ENCODE results near the gene EXD3. TPM values are rescaled to one million over a fixed set of nuclear protein-coding genes. Genes with fewer than 3 reads are reported as not detected.

EXD3 gene
- total and polyA plus RNA-seq, 2 of the 13 experiments (the other 11 are each of a cell fraction or from before 2014, with no cell fraction given) = 2.7 to 4.8 TPM

DNA sequence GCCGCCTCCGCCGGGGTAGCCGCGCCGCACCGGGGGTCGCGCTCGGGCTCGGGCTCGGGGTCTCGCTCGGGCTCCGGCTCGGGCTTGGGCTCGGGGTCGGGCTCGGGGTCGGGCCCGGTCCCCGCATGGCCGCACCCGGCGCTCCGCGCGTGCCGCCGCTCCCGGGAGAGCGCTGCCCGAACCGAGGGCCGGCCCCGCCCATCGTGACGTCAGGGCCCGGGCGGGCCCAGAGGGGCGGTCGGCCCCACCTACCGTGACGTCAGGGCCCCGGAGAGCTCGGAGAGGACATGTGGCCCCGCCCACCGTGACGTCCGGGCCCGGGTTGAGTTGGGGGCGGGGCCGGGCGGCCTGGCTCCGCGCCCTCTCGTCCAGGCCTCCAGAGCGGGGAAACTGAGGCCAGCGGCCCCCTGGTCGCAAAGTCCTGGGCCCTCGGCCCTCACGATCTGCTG is 36.2 kb upstream of the EXD3 start, which contains the start of gene NSMF (continued):
- TF ChIP-seq ATF7 (IDR thresholded peaks at IDR 0.05) (peak; percentile 59), ATF7 (CRISPR knock-in tag; IDR thresholded peaks at IDR 0.05) (no peak), PPARG (CRISPR knock-in tag; conservative IDR thresholded peaks at IDR 0.05) (no peak), ZNF460 (CRISPR knock-in tag; IDR thresholded peaks at IDR 0.05; ENCODE audit: borderline replicate concordance) (no peak), NKX3-1 (CRISPR knock-in tag; IDR thresholded peaks at IDR 0.05) (no peak), ZNF543 (CRISPR knock-in tag; IDR thresholded peaks at IDR 0.05) (no peak), ZNF605 (CRISPR knock-in tag; IDR thresholded peaks at IDR 0.05) (no peak), SNAI1 (CRISPR knock-in tag; IDR thresholded peaks at IDR 0.05; ENCODE audit: borderline replicate concordance) (no peak), MBNL3 (CRISPR knock-in tag; conservative IDR thresholded peaks at IDR 0.05) (no peak), ZBTB42 (CRISPR knock-in tag; IDR thresholded peaks at IDR 0.05) (no peak), KDM6A (CRISPR knock-in tag; IDR thresholded peaks at IDR 0.05; ENCODE audit: low read depth) (no peak), ZNF367 (CRISPR knock-in tag; IDR thresholded peaks at IDR 0.05; ENCODE audit: borderline replicate concordance) (no peak), ZNF749 (CRISPR knock-in tag; IDR thresholded peaks at IDR 0.05; ENCODE audit: borderline replicate concordance) (no peak), ZNF672 (CRISPR knock-in tag; IDR thresholded peaks at IDR 0.05) (no peak), ZNF777 (CRISPR knock-in tag; IDR thresholded peaks at IDR 0.05) (0 out of 2 replicates have a peak, but pooled peaks have one; percentile 19), FOXA1 (IDR thresholded peaks at IDR 0.05) (no peak), FOXA1 (CRISPR knock-in tag; IDR thresholded peaks at IDR 0.05) (no peak), ZNF296 (CRISPR knock-in tag; conservative IDR thresholded peaks at IDR 0.05) (no peak), ELF3 (CRISPR knock-in tag; IDR thresholded peaks at IDR 0.05) (no peak), TARDBP (CRISPR knock-in tag; IDR thresholded peaks at IDR 0.05) (no peak), KDM5A (IDR thresholded peaks at IDR 0.05; ENCODE audit: borderline replicate concordance, low read length) (no peak)
- TF ChIP-seq, protein P1, sequence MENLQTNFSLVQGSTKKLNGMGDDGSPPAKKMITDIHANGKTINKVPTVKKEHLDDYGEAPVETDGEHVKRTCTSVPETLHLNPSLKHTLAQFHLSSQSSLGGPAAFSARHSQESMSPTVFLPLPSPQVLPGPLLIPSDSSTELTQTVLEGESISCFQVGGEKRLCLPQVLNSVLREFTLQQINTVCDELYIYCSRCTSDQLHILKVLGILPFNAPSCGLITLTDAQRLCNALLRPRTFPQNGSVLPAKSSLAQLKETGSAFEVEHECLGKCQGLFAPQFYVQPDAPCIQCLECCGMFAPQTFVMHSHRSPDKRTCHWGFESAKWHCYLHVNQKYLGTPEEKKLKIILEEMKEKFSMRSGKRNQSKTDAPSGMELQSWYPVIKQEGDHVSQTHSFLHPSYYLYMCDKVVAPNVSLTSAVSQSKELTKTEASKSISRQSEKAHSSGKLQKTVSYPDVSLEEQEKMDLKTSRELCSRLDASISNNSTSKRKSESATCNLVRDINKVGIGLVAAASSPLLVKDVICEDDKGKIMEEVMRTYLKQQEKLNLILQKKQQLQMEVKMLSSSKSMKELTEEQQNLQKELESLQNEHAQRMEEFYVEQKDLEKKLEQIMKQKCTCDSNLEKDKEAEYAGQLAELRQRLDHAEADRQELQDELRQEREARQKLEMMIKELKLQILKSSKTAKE (CRISPR knock-in tag; IDR thresholded peaks at IDR 0.05; ENCODE audit: borderline replicate concordance) = no peak
- TF ChIP-seq, protein P2, sequence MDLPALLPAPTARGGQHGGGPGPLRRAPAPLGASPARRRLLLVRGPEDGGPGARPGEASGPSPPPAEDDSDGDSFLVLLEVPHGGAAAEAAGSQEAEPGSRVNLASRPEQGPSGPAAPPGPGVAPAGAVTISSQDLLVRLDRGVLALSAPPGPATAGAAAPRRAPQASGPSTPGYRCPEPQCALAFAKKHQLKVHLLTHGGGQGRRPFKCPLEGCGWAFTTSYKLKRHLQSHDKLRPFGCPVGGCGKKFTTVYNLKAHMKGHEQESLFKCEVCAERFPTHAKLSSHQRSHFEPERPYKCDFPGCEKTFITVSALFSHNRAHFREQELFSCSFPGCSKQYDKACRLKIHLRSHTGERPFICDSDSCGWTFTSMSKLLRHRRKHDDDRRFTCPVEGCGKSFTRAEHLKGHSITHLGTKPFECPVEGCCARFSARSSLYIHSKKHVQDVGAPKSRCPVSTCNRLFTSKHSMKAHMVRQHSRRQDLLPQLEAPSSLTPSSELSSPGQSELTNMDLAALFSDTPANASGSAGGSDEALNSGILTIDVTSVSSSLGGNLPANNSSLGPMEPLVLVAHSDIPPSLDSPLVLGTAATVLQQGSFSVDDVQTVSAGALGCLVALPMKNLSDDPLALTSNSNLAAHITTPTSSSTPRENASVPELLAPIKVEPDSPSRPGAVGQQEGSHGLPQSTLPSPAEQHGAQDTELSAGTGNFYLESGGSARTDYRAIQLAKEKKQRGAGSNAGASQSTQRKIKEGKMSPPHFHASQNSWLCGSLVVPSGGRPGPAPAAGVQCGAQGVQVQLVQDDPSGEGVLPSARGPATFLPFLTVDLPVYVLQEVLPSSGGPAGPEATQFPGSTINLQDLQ (CRISPR knock-in tag; IDR thresholded peaks at IDR 0.05) = no peak
- TF ChIP-seq, protein P3, sequence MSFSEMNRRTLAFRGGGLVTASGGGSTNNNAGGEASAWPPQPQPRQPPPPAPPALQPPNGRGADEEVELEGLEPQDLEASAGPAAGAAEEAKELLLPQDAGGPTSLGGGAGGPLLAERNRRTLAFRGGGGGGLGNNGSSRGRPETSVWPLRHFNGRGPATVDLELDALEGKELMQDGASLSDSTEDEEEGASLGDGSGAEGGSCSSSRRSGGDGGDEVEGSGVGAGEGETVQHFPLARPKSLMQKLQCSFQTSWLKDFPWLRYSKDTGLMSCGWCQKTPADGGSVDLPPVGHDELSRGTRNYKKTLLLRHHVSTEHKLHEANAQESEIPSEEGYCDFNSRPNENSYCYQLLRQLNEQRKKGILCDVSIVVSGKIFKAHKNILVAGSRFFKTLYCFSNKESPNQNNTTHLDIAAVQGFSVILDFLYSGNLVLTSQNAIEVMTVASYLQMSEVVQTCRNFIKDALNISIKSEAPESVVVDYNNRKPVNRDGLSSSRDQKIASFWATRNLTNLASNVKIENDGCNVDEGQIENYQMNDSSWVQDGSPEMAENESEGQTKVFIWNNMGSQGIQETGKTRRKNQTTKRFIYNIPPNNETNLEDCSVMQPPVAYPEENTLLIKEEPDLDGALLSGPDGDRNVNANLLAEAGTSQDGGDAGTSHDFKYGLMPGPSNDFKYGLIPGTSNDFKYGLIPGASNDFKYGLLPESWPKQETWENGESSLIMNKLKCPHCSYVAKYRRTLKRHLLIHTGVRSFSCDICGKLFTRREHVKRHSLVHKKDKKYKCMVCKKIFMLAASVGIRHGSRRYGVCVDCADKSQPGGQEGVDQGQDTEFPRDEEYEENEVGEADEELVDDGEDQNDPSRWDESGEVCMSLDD (CRISPR knock-in tag; IDR thresholded peaks at IDR 0.05; ENCODE audit: borderline replicate concordance) = no peak
- TF ChIP-seq, protein P4, sequence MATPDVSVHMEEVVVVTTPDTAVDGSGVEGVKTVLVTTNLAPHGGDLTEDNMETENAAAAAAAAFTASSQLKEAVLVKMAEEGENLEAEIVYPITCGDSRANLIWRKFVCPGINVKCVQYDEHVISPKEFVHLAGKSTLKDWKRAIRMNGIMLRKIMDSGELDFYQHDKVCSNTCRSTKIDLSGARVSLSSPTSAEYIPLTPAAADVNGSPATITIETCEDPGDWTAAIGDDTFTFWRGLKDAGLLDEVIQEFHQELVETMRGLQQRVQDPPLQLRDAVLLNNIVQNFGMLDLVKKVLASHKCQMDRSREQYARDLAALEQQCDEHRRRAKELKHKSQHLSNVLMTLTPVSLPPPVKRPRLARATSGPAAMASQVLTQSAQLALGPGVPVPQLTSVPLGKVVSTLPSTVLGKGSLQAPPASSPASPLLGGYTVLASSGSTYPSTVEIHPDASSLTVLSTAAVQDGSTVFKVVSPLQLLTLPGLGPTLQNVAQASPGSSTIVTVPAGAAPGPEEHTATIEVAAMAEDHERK (CRISPR knock-in tag; IDR thresholded peaks at IDR 0.05; ENCODE audit: low read depth) = no peak
